Endodermal cell (in vitro differentiated cells): ENCODE results near the gene CDH15. TPM values are rescaled to one million over a fixed set of nuclear protein-coding genes. Genes with fewer than 3 reads are reported as not detected.
A peak's percentile ranks its signal among the peaks of the same experiment; 100 is the strongest.

Experiments
- DNase-seq: peaks from one replicate; pipeline ENCODE4 v3.0.0-alpha.2; 2017
- H3K27ac ChIP-seq: 2 replicates; pipeline ENCODE4 v1.5.1; 2013; ENCODE audit warnings: mild to moderate bottlenecking, low read depth, low read length, moderate library complexity
- H3K27me3 ChIP-seq: 2 replicates; pipeline ENCODE4 v1.6.1; 2013; ENCODE audit warnings: mild to moderate bottlenecking, low read length, moderate library complexity; ENCODE audit not compliant: insufficient read depth, control insufficient read depth, poor library complexity, severe bottlenecking
- H3K36me3 ChIP-seq: 2 replicates; pipeline ENCODE4 v1.7.0; 2013; ENCODE audit warnings: mild to moderate bottlenecking, low read length, moderate library complexity; ENCODE audit not compliant: control insufficient read depth, insufficient read depth
- H3K4me1 ChIP-seq: one replicate; pipeline ENCODE4 v1.7.0; 2013; ENCODE audit warnings: low read length; ENCODE audit not compliant: control insufficient read depth, insufficient read depth
- H3K4me3 ChIP-seq: 2 replicates; pipeline ENCODE4 v1.5.1; 2013; ENCODE audit warnings: mild to moderate bottlenecking, low read length, moderate library complexity
- H3K9ac ChIP-seq: 2 replicates; pipeline ENCODE4 v1.6.1; 2013; ENCODE audit warnings: mild to moderate bottlenecking, low read length, moderate library complexity; ENCODE audit not compliant: poor library complexity, severe bottlenecking; ENCODE audit errors: extremely low read depth
- H3K9me3 ChIP-seq: 2 replicates; pipeline ENCODE4 v1.6.1; 2013; ENCODE audit warnings: mild to moderate bottlenecking, low read length, moderate library complexity; ENCODE audit not compliant: control insufficient read depth
- H3K27ac Mint-ChIP-seq: 2 replicates; pipeline ENCODE4 v1.8.0; 2020; ENCODE audit warnings: mixed read lengths
- H3K27me3 Mint-ChIP-seq: 2 replicates; pipeline ENCODE4 v1.8.0; 2021; ENCODE audit warnings: mild to moderate bottlenecking, mixed read lengths; ENCODE audit not compliant: insufficient read depth
- H3K36me3 Mint-ChIP-seq: 2 replicates; pipeline ENCODE4 v1.8.0; 2020; ENCODE audit warnings: low read depth, mixed read lengths
- H3K4me1 Mint-ChIP-seq: 2 replicates; pipeline ENCODE4 v1.8.0; 2020; ENCODE audit warnings: mixed read lengths
- H3K4me3 Mint-ChIP-seq: 2 replicates; pipeline ENCODE4 v1.8.0; 2020; ENCODE audit warnings: mild to moderate bottlenecking, moderate library complexity, mixed read lengths
- H3K9me3 Mint-ChIP-seq: 2 replicates; pipeline ENCODE4 v1.8.0; 2020; ENCODE audit warnings: mild to moderate bottlenecking, mixed read lengths
- WGBS, 2 experiments: methylation state at CpG; one replicate each; pipeline versions ENCODE4 v1.1.5 to v1.1.7; 2013; ENCODE audit warnings: missing lambda C conversion rate in 2 of 2, mixed read lengths in 1 of 2; ENCODE audit not compliant: insufficient coverage in 1 of 2, insufficient read length in 1 of 2; 5-methylcytosine and 5-hydroxymethylcytosine counted together
- total RNA-seq, 2 donors: library from RNA; stranded (reverse); fragmentation: NEBNext Ultra II Directional in 1 of 2; extraction: Animal tissue kit (Norgen Biotek cat#: 25700) in 1 of 2; gene quantifications; 2 replicates in 1 of 2; 3 replicates in 1 of 2; pipeline ENCODE4 v1.2.1, GENCODE V29; 2021
- TF ChIP-seq, protein P1 (sequence below): fragments of 200-600 bp; sonication (generic); conservative IDR thresholded peaks from 2 replicates; pipeline ENCODE4 v1.5.0; 2021; ENCODE audit warnings: antibody characterized with exemption, mild to moderate bottlenecking

CDH15 gene
- total RNA-seq, 2 donors from 2014 or later, result 0.11 to 0.15 TPM

DNA sequence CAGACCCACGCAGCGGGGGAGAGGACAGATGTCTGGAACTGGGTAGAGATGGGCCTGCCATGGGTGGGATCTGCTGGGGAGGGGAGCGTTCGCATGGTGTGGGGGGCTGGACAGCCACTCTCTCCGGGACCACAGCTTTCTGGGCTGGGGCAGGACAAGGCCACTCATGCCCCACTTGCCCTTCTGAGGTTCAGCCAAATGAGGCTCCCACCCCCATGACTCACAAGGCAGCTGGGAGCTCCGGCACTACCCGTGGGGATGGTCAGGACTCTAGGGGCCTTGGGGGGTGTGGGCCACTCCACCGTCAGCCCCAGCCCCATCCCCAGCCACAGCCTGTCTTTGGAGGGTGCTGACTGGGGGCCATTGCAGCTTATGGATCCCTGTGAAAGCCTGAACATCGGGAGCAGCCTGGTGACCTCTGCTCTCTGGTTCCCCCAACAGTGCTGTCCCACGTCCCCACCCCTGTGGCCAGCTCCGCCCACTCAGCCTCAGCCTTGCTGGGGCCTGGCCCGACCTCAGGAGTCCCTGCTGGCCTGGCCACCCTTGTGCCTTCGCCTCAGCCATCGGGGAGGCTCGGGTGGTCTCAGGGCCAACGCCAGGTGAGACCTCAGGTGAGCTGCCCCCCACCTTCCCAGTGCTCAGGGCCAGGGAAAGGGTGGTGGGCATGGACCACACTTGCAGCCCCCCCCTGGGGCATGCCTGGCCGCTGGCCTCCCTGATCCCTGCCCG lies 4.7 kb upstream of the CDH15 start:
- no peak overlapping the region for H3K4me3 ChIP-seq
- Mint-ChIP-seq H3K27me3 (peaks cover 17% of the 10 kb centered on the region), H3K9me3 (no peaks in the 10 kb centered on the region), H3K4me1 (peaks cover 4% of the 10 kb centered on the region), H3K36me3 (no peaks in the 10 kb centered on the region), H3K27ac (no peak overlapping the region), H3K4me3 (no peak overlapping the region)
- DNase-seq, result no peak
- no peak overlapping the region for H3K27ac ChIP-seq
- H3K9ac ChIP-seq, result no peak overlapping the region
- no peaks in the 10 kb centered on the region for H3K36me3 ChIP-seq
- H3K9me3 ChIP-seq, result no peaks in the 10 kb centered on the region
- TF ChIP-seq, protein P1, sequence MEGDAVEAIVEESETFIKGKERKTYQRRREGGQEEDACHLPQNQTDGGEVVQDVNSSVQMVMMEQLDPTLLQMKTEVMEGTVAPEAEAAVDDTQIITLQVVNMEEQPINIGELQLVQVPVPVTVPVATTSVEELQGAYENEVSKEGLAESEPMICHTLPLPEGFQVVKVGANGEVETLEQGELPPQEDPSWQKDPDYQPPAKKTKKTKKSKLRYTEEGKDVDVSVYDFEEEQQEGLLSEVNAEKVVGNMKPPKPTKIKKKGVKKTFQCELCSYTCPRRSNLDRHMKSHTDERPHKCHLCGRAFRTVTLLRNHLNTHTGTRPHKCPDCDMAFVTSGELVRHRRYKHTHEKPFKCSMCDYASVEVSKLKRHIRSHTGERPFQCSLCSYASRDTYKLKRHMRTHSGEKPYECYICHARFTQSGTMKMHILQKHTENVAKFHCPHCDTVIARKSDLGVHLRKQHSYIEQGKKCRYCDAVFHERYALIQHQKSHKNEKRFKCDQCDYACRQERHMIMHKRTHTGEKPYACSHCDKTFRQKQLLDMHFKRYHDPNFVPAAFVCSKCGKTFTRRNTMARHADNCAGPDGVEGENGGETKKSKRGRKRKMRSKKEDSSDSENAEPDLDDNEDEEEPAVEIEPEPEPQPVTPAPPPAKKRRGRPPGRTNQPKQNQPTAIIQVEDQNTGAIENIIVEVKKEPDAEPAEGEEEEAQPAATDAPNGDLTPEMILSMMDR, result no peak
- H3K27me3 ChIP-seq, result peaks cover 20% of the 10 kb centered on the region
- no peaks in the 10 kb centered on the region for H3K4me1 ChIP-seq
- 82 to 93% methylated on average over 3 to 18 of the region's 18 CpGs for WGBS, 2 experiments

DNA sequence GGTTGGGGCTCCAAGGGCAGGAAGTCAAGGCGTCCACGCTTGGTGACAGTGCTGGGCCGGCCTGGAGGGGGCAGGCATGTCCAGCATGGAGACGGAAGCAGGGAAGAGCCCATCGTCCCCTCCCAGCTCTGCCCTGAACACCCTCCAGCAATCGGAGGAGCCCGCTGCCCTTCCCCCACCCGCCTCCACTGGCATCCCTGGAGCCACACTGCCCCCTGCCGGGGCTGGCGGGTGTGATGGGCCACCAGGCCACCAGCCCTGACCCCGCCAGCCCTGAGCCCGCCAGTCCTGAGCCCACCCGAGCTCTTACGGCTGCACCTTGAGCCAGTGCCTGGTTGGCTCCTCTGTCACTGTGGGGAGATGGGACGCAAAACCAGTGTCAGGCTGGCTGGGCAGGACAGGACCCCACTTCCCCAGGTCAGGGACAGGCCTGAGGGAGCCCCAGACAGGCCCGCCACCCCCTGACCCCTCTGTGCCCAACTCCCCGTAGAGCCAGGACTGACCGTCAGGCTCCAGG lies 4.1 kb upstream of the CDH15 start:
- no peaks in the 10 kb centered on the region for H3K9me3 ChIP-seq
- H3K9me3 Mint-ChIP-seq, result no peaks in the 10 kb centered on the region
- H3K27ac ChIP-seq, result no peak overlapping the region
- DNase-seq, result peak; percentile 98
- H3K4me1 Mint-ChIP-seq, result peaks cover 4% of the 10 kb centered on the region
- no peak overlapping the region for H3K4me3 ChIP-seq
- no peak overlapping the region for H3K9ac ChIP-seq
- H3K27me3 Mint-ChIP-seq, result peaks cover 19% of the 10 kb centered on the region
- TF ChIP-seq, protein P1, result peak; percentile 96
- no peak overlapping the region for H3K4me3 Mint-ChIP-seq
- no peak overlapping the region for H3K27ac Mint-ChIP-seq
- 28 to 60% methylated on average over 3 to 18 of the region's 18 CpGs for WGBS, 2 experiments
- no peaks in the 10 kb centered on the region for H3K36me3 ChIP-seq
- peaks cover 26% of the 10 kb centered on the region for H3K27me3 ChIP-seq
- no peaks in the 10 kb centered on the region for H3K36me3 Mint-ChIP-seq
- H3K4me1 ChIP-seq, result no peaks in the 10 kb centered on the region

DNA sequence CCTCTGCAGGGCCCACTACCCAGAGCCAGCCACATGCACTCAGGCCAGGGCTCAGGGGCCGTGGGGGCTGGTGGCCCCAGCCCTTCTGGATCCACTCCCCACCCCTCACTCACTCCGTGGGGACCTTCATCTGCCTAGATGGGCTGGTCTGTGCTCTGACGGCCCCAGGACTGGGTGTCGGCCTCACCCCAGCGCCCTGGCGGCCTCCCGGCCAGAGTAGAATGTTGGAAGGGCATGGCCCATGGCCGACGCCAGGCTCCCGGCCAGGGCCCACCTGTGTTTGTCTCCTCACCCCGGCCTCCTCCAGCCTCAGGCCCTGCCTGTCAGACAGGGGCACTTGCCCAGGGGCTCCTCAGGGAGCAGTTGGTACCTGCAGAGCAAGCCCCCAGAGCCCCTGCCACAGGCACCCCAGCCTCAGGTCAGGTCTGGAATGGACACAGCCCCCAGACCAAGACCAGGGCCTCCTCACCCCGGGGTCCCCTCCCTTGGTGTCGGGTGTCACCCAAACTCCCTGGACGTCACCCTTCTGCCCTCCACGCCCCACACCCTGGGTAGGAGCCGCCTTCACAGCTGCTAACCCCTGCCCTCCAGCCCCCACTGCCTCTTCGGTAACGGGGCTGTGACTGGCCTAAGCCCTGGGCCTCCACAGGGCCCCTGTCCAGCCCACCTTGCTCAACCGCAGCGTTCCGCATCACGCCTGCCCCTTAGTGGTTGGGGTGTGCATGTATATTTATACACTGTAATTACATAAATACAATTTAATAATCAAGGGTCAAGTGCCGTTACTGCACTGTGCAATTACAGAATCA lies 3.0 kb upstream of the CDH15 start:
- Mint-ChIP-seq H3K27ac (no peak overlapping the region), H3K27me3 (peaks cover 26% of the 10 kb centered on the region)
- WGBS, 2 experiments, result 87 to 89% methylated on average over 5 to 19 of the region's 23 CpGs

More for the DNA sequence above, 3.0 kb upstream of the CDH15 start:
- Mint-ChIP-seq H3K9me3 (no peaks in the 10 kb centered on the region), H3K4me3 (no peak overlapping the region), H3K4me1 (peaks cover 4% of the 10 kb centered on the region), H3K36me3 (no peaks in the 10 kb centered on the region)
- Histone ChIP-seq H3K4me3 (no peak overlapping the region), H3K9ac (no peak overlapping the region), H3K4me1 (peaks cover 2% of the 10 kb centered on the region), H3K27me3 (peaks cover 35% of the 10 kb centered on the region), H3K27ac (no peak overlapping the region), H3K36me3 (no peaks in the 10 kb centered on the region), H3K9me3 (no peaks in the 10 kb centered on the region)
- DNase-seq, result no peak
- TF ChIP-seq, protein P1, result no peak
